HG02588 (cell line): ENCODE measurements around the gene DOK3.
"Not testable (repeated sequence)": the region's sequence is repeated elsewhere in the genome, so short reads cannot be mapped to it uniquely, and the experiment has no call there.

Experiments
- ATAC-seq: cut with Tn5 transposase; IDR thresholded peaks from one replicate; pipeline ENCODE4 v1.9.1; 2021; ENCODE audit warnings: mild to moderate bottlenecking, moderate library complexity; ENCODE audit not compliant: unreplicated experiment

Gene DOK3

DNA sequence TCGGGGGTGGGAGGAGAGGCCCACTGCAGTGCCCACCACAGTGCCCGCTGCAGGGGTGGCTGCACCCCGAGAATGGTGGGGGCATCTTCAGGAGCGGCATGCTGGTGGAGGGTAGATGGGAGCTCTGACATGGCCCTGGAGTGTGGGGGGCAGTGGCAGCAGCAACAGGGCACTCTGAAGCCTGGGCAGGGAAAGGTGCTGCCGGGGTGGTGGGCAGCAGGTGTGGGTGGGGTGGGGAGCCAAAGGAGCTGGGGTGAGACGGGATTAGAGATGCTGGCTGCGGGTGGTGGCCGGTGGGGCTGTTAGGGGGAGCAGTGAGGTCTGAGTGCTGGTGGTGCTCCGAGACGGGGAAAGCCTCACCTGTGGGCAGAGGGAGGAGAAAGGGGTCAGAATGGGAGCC, 26.8 kb upstream of the DOK3 start:
- no peak for ATAC-seq

- ATAC-seq, result no peak
These were observed 25.5 kb upstream of the DOK3 start for GRCh38 chr5:177535125-177535524.

DNA sequence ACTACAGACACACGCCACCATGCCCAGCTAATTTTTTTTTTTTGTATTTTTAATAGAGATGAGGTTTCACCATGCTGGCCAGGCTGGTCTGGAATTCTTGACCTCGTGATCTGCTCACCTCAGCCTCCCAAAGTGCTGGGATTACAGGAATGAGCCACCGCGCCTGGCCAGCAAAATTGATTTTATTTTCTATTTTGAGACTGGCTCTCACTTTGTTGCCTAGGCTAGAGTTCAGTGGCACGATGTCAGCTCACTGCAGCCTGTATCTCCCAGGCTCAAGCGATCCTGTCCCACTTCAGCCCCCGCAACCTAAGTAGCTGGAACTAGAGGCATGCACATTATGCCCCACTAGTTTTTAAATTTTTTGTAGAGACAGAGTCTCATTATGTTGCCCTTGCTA, 24.8 kb upstream of the DOK3 start:
- not testable (repeated sequence) for ATAC-seq

GRCh38 chr5:177531209-177531940, 21.7 kb upstream of the DOK3 start:
- no peak for ATAC-seq

GRCh38 chr5:177530638-177531037, 21.0 kb upstream of the DOK3 start:
- no peak for ATAC-seq

- ATAC-seq, result no peak
These were observed 19.9 kb upstream of the DOK3 start for GRCh38 chr5:177529247-177530203.

GRCh38 chr5:177528631-177529030, 19.0 kb upstream of the DOK3 start:
- ATAC-seq, result no peak

- ATAC-seq, result no peak
These were observed 18.0 kb upstream of the DOK3 start for GRCh38 chr5:177527595-177527994.

- no peak for ATAC-seq
These were observed 17.2 kb upstream of the DOK3 start for GRCh38 chr5:177526791-177527190.

GRCh38 chr5:177526191-177526590, 16.6 kb upstream of the DOK3 start:
- ATAC-seq, result no peak

- no peak for ATAC-seq
These were observed 15.5 kb upstream of the DOK3 start for GRCh38 chr5:177524941-177525655.

- no peak for ATAC-seq
These were observed 14.9 kb upstream of the DOK3 start for GRCh38 chr5:177524539-177524900.

DNA sequence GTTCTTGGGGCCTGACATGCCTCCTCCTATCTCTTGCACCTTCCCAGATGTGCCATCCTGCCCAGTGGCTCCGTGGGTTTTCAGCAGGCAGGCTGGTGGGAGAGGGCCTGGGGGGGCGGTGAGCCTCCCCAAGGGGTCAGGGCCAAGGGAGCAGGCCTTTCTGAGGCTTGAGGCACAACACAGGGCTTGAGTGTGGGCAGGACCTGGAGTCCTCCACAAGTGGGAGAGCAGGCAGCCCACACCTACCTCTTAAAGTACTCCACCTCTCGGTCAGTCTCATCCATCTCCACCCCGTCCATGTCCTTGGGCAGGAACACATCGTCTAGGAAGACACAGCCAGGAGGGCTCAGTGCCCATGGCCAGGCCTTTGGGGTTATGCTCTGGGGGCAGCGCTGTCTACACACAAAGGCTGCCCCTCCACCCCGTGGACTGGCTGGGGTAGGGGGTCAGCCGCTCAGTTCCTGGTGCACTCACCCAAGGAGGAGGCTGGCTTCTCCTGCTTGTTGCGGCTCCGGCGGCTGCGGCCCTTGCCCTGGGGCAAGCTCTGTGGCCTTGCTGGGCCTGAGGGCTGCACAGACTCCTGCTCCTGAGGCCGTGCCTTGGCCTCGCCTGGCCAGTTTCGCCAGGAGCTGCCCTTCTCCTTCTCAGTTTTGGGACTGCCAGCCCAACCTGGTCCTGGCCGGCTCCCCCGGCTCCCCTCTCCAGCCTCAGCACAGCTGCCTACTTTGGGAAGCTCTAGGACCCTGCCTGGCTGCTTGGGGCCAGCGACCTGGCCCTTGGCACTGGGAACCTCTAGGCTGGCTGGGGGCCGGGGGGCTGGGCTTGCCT, 14.3 kb upstream of the DOK3 start:
- no peak for ATAC-seq

DNA sequence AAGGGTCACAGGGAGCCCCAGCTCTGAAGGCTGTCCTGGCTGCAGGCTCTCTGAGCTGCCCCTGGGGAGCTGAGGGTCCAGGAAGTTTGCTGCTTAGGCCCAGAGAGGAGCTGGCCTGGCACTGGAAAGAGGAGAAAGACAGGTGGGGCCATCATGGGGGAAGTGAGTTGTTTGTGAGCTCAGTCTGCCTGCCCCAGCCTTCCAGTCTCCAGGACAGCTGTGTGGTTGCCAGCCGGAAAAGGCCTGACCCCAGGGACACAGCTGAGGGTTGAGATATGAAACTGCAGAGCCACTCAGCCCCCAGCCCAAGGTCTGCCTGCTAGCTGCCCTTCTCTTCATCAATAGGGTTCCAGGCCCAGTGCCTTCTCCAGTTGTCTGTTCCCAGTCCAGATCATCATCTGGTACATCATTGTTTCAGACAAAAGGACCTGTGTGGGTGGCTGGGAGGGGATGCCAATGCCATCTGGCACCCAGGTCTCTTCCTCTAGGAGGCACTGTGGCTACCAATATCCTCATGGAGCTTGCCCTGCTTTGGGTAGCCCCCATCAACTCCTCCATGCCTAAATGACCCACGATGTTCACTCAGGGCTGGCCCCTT, 11.4 kb upstream of the DOK3 start:
- ATAC-seq, result no peak

GRCh38 chr5:177520271-177520670, 10.6 kb upstream of the DOK3 start:
- no peak for ATAC-seq

DNA sequence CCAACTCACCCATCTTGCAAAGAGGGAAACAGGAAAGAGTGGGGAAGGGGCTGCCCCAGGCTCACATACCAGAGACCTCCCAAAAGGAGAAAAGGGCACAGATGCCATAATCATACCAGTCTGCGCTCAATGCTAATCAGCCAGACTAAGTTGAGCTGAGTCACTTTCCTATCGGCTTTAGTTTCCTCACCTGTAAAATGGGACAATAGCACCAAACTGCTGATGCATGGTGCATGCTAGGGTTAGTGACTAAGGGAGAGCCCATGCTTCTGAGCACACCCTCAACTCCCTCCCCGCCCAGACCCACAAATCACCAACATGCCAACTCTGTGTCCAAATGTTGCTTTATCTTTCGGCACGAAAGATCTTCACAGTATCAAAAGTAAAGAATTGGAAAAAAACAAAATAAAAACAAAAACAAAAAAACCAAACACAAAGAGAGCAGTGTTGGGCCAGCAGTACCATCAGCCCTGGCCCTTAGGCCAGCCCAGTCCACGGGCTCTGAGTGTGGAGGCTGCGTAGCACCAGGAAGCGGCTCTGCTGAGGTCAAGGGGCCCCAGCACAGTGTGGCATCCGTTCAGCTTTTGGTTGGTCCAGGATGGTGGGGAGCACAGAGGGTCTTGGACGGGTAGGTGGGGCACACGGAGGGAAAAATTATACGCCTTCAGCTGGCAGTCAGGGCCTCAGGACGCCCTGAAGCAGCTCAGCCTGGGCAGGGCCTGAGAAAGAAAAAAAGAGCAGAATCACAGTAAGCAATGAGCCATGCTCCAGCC, 10.0 kb upstream of the DOK3 start:
- no peak for ATAC-seq

DNA sequence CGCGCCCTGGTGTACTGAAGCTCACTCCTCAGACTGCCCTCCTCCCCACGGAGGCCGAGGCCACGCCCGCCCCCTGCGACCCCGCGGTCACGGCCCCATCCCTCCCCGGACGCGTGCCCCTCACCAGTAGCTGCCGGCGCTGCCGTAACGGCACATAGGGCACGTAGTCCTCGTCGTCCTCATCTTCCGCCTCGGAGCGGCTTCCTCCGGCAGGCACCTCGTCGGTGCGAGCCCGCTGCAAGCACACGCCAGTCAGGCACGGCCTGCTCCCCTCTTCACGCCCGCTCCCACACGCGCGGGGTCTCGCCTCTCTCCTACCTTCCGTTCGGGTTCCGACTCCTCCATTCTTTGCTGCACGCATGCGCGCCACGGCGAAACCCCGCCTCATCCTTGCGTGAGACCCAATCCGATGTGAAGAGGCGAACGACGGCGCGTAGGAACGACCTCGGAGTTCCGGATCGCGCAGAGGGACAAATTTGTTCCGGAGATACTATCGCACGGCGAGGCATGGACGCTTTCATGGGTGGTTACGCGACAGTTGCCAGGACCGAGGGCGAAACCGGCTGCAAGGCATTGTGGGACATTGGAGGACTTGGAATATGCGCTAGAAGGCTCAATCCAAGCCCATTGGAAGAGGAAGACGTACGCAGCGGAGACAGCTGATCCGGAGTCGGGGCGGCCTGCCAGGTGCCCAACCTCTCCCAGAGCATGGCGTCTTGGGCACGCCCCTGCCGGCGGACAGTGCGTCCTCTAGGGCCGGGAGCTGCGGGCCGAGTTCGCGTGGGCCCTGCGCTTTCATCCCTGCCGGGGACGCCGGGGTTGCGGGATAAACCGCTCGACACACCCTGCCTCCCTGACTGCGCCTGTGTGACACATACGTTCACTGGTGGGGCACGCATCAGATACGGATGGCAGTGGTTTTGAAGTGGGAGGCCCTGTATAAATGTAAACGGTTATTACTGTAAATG, 7.3 kb upstream of the DOK3 start, which contains the start of gene DDX41:
TSS of gene DDX41 (minus strand) at position 361 of the 968 bp plus-strand sequence. CDS start at position 345, 16 bp downstream.
- ATAC-seq, result peak; percentile 74

DNA sequence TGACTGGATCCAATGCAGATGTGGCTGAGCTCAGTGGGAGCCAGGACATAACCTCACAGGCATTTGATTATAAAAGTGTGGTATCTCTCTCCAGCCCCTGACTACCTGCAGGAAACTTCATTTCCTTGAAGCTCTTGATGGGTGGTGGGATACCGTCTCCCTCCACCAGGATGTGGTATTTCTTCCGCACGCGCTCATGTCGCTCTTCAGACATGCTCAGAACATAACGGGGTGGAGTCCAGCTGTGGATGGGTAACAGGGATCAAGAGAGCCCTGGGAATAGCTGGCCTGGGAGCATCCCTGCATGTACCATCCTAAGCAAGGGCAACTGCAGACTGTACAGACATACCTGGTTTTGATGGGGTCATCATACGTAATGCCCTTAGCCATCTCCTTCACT, 6.0 kb upstream of the DOK3 start:
- no peak for ATAC-seq
